Measurements from ENCODE around the gene ZNF778.

The ZNF778 gene

DNA sequence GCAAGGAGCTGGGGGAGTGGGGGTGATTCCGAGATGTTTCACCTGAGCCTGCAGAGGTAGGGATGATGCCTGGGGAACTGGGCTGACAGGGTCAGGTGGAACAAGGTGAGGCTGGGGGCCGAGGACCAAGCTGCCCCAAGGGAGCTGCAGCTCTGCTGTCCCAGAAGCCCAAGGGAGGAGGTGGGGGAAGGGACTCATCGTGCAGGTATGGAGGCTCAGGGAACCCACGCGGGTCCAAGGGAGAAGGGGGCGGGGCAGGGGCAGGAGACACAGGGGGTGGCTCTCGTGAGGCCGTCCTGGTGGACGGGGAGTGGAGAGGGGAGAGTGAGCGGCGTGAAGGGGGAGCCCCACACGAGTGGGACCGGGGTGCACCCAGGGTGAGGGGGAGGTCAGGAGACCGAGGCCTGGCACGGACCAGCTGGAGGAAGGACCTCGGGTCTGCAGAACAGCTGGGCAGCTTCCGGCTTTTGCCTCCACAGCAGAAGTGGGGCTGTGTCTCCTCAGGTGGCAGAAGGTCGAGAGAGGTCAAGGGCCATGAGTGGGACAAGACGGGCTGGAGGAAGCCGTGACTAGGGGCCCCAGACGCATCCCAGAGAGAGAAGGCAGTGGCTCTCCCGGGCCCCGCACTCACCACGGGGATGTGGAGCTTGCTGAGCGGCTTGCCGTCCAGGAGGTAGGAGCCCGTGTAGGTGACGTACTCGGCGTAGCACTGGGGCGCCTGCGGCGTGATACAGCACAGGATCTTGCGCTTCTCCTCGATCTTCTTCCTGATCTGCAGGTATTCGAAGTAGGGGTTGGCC lies 61.1 kb downstream of the ZNF778 start:
- no peak for DNase-seq

DNA sequence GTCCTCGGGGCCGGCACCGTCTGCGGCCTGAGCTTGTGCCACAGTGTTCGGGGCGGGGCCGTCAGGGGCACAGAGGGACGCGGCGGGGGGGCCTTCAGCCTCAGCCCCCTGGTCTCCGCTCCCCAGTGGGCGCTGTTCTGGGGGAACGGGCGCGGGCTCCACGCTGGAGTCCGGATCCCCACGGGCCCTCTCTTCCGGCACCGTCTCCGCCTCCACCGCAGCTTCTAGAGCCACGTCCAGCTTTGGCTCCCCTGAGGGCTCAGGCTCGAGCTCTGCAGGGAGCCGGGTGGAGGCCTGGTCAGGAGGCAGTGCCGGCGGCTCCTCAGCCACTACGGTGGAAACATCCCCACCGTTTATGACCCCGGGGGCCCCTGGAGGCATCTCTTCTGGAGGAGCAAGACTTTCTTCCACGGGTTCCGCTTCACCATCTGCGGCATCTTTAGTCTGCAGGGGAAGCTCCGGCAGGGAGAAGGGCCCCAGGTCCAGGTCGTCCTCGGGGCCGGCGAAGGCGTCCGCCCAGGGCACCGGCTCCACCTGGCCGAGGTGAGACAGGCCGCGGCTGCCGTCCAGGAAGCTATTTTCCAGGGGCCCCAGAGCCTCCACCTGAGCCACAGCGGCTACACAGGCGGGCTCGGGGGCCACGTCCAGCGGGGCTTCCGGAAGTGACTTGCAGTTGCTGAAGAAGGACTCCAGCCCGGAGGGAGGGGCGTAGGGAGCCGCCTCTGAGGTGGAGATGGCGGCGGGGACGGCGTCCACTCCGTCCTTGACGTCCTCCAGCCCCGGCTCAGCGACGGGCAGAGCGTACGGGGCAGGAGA lies 62.4 kb downstream of the ZNF778 start:
- DNase-seq = no peak

DNA sequence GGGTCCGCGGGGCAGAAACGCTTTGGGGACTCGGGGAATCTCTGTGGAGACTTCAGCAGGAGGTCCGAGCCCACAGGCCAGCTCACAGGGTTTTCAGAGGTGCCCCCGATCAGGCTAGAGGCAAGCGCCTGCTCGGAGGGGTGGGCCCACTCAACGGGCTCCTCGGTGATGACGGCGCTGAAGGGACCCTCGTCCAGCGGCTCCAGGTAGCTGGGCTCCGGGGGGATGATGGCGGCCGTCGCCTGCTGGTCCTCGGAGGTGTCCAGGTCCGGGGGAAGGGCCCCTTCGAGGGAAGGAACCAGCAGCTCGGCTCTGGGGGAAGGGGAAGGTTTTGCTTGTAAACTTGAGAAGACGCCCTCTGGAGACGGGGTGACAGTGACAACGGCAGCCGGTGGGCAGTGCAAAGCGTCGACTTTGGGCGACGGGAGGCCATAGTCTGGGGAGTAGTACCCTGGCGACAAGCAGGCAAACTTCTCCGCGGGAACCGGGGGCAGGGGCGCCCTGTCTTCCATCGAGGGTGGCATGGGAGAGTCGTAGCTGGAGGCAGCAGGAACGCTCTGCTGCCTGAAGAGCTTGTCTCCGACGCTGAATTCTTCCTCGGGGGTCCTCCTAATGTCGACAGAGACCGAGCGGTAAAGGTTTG lies 63.2 kb downstream of the ZNF778 start:
- no peak for DNase-seq

DNA sequence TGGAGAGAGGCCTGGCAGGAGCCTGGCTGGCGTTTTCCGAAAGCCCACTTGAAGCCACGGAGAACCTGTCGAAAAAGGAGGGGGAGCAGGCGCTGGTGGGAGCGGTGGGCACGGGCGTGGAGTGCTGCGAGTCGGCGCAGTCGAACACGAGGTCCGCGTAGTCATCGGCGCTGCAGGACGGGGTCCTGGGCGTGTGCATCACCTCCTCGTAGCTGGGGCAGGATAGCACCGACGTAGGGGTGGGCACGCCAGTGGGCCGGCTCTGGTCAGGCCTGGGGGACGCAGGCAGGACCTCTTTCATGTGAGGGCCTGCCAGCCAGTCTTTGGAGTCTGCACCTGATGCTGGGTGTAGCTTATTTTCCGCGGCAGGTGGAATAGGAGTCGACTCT lies 63.7 kb downstream of the ZNF778 start:
- no peak for DNase-seq

DNA sequence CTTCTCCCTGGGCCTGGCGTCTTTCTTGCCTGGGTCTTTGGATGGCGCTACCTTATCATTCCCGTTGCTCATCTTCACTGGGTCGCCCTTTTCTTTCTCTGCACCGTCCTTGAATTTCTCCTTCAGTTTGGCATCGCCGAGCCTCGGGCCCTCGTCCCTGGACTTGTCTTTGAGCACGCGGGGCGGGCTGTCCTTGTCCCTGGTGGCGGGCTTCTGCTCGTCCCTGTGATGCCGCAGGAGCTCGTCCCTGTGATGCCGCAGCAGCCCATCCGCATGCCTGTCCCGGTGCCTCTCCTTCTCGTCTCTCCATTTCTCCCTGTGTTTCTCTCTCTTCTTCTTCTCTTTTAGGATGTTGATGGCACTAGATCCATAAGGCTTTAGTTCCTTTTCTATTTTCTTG lies 64.3 kb downstream of the ZNF778 start:
- DNase-seq = no peak

DNA sequence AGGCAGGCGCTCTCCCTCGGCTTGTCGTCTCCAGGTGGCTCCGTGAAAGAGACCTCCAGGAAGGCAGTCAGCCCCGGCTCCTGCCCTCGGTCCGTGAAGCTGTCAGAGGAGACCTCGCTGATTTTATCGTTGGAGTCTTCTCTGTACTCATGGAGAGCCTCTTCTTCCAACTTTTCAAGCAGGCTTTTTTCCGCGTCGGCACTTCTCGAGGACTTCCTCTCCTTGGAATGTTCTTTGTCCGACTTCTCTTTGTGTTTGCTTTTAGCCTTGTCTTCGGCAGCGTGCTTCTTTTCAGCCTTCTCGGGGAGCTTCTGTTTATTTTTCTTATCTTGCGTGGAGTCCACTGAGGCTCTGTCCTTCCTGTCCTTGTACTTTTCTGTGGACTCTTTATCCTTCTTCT lies 65.0 kb downstream of the ZNF778 start:
- DNase-seq = no peak

DNA sequence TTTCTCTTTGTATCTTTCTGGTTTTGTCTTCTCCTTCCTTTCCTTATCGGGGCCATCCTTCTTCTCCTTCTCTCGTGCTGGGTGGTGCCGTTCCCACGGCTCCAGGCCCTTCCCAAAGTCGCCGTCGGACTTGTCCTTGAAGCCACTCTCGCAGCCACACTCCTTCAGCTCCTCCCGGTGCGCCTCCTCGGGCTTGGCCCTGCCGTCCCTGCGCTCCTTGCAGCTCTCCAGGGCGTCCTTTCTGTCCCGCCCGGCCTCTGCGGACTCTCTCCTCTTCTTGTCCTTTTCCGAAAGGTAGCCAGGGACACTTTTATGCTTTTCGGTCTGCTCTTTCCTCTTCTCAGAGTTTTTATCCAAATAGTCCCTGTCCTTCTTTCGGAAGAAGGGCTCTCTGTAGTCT lies 65.9 kb downstream of the ZNF778 start:
- DNase-seq = no peak

DNA sequence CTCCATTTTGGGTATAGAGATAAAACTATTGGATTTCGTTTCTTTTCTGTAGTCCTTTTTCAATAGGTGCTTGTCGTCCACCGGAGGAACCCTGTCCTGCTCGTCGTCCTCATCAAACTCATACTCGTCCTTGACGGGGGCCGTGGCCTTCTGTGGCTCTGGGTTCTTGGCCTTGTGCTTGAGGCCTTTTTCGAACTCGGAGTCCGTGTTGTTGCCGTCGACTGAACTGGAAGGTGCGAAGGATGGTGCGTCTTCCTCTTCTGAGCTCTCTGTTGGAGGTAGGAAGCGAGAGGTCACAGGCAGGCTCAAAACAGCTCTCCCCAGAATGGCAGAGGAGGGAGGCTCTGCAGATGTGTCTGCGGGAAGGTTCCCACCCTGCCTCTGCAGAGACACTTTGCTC lies 67.9 kb downstream of the ZNF778 start:
- no peak for DNase-seq

DNA sequence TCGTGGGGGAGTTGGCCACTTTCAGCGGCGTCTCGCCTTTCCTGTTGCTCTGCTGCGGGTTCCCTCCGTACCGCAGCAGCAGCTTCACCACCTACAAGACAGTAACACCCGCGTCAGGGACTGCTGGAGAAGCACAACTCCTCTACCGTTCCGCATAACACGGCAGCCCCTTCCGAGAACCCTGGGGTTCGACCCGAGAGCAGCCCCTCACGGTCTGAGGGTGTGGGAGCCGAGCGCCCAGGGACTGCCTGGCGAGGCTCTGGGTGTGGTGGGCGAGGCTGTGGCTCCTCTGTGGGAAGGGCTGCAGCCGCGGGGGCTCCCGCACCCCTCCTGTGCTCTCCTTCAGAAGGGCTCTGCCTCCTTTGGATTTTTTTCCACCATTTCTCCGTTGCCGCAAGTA lies 68.6 kb downstream of the ZNF778 start:
- no peak for DNase-seq
